Pulmonary artery endothelial cell (primary cell): ENCODE results near the gene SLC22A2. TPM values are rescaled to one million over a fixed set of nuclear protein-coding genes. Genes with fewer than 3 reads are reported as not detected.

ENCODE experiments used
- DNase-seq: peaks from one replicate; pipeline ENCODE4 v3.0.0-alpha.2; 2011; ENCODE audit warnings: low read depth, low spot score
- total RNA-seq: library from RNA; depleted of rRNA; stranded (reverse); fragments of >200 nt; gene quantifications from 2 replicates; pipeline ENCODE4 v1.2.3, GENCODE V29; 2014

SLC22A2 gene
- total RNA-seq, 1 donor from 2014 or later, result not detected

GRCh38 chr6:160217863-160218262 lies 40.8 kb downstream of the SLC22A2 start:
- DNase-seq, result no peak

DNA sequence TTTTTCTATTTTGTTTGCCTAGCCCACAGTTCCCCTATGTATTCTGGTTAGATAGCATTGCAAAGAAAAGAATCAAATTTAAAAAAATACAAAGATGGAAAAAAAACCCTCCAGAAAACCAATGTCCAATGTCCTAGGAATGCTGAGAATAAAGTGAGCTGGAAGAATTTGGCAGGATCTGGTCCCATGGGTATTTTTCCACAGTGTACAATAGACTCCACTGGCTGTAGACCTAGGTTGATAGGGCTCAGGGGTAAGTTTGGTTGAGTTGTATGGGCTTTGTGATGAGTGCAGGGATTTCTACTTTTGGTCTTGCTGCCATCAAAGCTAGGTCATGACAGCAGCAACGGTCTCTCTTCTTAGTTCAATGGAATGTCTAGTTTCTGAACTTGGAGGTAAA lies 41.5 kb downstream of the SLC22A2 start:
- DNase-seq, result no peak

DNA sequence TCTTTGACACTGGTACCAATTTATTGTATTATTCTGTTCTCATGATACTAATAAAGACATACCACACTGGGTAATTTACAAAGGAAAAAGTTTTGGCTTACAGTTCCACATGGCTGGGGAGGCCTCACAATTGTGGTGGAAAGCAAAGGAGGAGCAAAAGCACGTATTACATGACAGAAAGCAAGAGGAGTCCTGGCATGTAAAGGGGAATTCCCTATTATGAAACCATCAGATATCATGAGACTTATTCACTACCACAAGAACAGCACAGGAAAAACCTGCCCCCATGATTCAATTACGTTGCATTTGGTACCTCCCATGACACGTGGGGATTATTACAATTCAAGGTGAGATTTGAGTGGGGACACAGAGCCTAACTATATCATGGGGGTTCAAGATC lies 43.4 kb downstream of the SLC22A2 start:
- no peak for DNase-seq

GRCh38 chr6:160207618-160208017 lies 51.0 kb downstream of the SLC22A2 start:
- DNase-seq, result no peak

- DNase-seq, result no peak
Measured at GRCh38 chr6:160204710-160205109, 53.9 kb downstream of the SLC22A2 start.

DNA sequence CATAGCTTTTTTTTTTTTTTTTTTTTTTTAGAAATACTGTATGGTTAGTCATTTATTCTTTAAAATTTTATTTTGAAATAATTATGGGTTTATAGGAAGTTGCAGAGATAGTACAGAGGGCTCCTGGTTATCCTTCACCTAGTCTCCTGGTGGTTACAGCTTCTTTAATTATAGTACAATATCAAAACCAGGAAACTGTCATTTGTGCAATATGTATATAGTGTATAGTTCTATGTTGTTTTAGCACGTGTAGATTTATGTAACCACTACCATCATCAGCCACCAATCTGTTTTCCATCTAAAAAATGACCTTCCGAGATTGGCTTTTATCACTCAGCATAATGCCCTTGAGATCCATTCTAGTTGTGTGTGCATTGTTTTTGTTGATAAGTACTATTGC lies 54.7 kb downstream of the SLC22A2 start:
- DNase-seq, result no peak

GRCh38 chr6:160203522-160203921 lies 55.1 kb downstream of the SLC22A2 start:
- no peak for DNase-seq

- DNase-seq, result no peak
Measured at GRCh38 chr6:160203076-160203475, 55.5 kb downstream of the SLC22A2 start.

- no peak for DNase-seq
Measured at GRCh38 chr6:160202411-160202810, 56.2 kb downstream of the SLC22A2 start.

GRCh38 chr6:160201061-160201460 lies 57.6 kb downstream of the SLC22A2 start:
- no peak for DNase-seq

DNA sequence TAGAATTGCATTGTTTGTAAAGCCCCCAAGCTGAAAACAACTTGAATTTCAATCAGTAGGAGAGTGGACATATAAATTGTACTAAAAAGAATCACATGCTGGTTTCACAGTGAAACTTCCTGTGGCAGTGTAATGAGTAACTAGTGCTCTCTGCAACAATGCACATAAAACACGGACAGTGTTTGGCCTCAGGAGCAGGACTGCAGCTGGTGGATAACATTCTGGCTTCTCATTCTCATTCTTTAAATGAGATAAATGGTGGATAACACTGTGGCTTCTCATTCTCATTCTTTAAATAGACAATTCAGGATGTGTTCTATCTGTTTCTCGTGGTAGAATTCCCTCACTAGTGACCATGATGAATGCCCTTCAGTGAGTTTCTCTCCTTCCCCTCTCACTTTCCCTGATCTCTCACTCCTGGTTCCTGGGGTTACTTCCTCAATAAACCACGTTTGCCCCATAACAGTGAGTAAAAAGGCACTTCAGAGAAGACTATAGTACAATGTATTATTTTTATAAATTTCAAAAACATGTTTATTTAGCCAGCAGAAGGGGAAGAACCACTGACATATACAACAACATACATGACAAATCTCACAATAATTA lies 59.9 kb downstream of the SLC22A2 start:
- no peak for DNase-seq

GRCh38 chr6:160197662-160198061 lies 61.0 kb downstream of the SLC22A2 start:
- no peak for DNase-seq

DNA sequence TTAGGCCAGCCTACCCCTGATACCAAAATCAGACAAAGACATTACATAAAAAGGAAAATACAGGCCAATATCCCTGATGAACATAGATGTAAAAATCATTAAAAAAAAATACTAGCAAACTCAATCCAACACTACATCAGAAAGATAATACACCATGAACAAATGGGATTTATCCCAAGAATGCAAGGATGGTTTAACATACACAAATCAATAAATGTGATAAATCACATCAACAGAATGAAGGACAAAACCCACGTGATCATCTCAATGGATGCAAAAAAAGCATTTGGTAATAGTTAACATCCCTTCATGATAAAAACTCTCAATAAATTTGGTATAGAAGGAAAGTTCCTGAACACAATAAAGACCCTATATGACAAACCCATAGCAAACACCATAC lies 63.8 kb downstream of the SLC22A2 start:
- DNase-seq, result no peak

GRCh38 chr6:160192840-160193239 lies 65.8 kb downstream of the SLC22A2 start:
- no peak for DNase-seq

DNA sequence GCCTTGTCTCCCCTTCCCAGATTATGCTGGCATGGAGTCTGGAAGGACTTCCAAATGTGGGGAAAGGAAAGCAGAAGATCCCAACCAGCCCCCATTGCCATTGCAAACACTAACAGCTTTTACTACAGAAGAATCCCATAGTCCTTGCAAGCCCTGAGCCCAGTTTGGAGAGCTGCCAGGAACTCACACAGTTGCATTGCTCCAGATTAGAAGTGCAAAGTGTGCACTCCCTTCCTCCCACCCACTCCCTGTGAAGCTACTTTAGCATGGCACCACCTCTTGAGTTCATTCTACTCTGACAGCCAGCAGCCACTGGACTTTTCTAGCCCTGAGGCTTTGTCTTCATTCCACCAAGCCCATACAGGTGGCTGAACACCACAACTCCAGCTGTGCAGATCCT lies 67.6 kb downstream of the SLC22A2 start:
- no peak for DNase-seq

DNA sequence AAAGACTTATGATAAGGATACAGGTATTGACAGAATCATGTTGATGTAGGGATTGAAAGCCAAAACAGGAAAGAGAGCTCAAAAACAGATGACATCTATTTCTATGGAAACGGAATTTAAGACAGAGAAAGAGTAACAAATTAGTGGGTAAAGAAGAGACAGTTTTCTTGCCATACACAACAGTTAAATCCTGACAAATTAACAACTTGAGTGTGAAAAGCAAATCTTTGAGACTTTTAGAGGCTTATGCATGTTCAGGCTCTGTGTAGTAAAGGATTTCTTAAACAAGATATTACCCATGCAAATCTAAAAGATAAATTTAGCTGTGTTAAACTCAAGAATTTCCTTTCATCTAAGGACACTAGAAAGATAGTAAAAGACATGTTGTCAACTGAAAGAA lies 68.5 kb downstream of the SLC22A2 start:
- DNase-seq, result no peak

DNA sequence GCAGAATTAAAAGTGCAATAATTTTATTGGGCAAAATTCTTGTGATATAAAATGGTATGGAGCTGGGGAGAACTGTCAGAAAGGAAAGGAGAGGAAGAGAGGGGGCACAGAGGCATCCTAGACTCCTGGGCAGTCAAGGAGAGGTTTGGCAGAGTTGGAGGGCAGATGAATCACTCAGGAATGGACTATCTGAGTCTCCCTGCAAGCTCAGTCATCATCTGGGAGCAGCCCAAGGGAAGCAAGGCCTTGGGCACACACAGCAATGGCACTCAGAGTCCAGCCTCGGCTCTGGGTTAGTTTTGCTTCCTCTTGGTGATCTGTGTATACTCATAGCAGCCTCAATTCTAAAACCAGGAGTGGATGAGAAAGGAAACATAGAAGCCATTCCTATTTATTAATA lies 69.8 kb downstream of the SLC22A2 start:
- no peak for DNase-seq

- DNase-seq, result no peak
Measured at GRCh38 chr6:160180706-160181105, 77.9 kb downstream of the SLC22A2 start.

- DNase-seq, result no peak
Measured at GRCh38 chr6:160178271-160178670, 80.3 kb downstream of the SLC22A2 start.

GRCh38 chr6:160177220-160177619 lies 81.4 kb downstream of the SLC22A2 start:
- DNase-seq, result no peak

DNA sequence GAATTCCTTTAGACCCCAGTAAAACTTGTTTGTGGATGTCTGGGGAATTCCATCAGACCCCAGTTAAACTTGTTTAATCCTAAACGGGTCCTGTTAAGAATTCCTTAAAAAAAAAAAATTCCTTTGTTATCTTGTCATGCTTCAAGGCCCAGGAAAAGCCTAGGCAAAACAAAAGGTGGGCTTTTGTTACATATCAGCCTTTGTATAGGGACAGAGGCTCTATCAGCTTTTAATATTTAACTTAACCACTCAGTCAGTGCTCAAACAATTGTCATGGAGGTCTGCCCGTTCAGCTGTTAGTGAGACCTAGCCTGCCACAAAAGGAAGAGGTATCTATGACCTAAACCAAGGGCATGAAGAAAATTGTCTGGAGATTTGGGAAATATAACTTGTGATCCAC lies 83.9 kb downstream of the SLC22A2 start:
- no peak for DNase-seq

DNA sequence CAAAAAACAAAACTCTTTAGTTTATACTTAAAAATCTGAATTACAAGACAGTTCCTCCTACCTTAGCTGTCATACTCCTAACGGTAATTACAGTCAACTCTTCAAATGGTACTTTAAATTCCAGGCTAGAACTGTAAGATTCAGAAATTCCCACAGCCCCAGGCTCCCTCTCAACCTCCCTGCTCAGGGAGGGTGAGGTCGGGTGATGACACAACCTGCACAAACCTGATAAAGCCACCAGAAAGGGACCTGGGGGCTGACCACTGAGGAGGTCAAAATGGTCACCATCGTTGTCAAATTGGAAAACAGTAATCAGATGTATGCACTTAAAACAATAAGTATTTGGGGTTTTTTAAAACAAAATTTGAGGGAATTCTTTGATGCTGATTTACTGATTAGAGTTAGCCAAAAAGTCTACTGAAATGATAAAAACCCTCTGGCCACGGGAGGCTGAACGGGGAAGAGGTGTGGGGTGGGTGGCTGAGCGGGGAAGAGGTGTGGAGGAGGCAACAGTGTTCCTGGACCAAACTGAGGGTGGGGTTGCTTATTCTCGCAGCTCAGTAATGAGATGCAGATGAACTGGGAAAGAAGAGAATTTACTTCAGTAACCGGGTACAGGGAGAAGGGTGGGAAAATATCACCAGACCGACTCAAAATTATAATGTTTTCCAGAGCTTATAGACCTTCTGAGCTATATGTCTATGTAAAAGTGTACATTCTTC lies 84.7 kb downstream of the SLC22A2 start:
- no peak for DNase-seq

GRCh38 chr6:160172704-160173103 lies 85.9 kb downstream of the SLC22A2 start:
- no peak for DNase-seq
